ENCODE data around the gene CEP295NL.

- no peak for TF ChIP-seq POLR2AphosphoS5 (IDR thresholded peaks at IDR 0.05; ENCODE audit: low read depth, low read length)
- no peak for TF ChIP-seq TAF1 (IDR thresholded peaks at IDR 0.05; ENCODE audit: borderline replicate concordance, low read depth, low read length)
These were observed 47.9 kb upstream of the CEP295NL start for GRCh38 chr17:78950870-78951269.
